Left kidney (tissue), 1 donor: ENCODE measurements around the gene PRDM10. TPM values are rescaled to one million over a fixed set of nuclear protein-coding genes. Genes with fewer than 3 reads are reported as not detected.

ENCODE experiments used
- polyA plus RNA-seq: library from polyadenylated mRNA; unstranded; fragments of 120-200 nt; gene quantifications from one replicate; pipeline ENCODE4 v1.2.1, GENCODE V29; 2013; ENCODE audit not compliant: insufficient read length

Gene PRDM10
- polyA plus RNA-seq, 1 donor: 14.1 TPM

Other genes with a start within 250 kb of the PRDM10 start
- 21.5 TPM for gene TMEM45B, start 187.0 kb downstream of the PRDM10 start, polyA plus RNA-seq
- gene NFRKB, start 107.3 kb downstream of the PRDM10 start, polyA plus RNA-seq: 56.1 TPM
- 451 TPM for gene APLP2, start 67.1 kb upstream of the PRDM10 start, polyA plus RNA-seq
- gene ST14, start 156.9 kb upstream of the PRDM10 start, polyA plus RNA-seq: 23.5 TPM